Measurements from ENCODE around the gene IQSEC1. TPM values are rescaled to one million over a fixed set of nuclear protein-coding genes. Genes with fewer than 3 reads are reported as not detected.

The IQSEC1 gene
- total and polyA plus RNA-seq, 9 of the 15 experiments (the other 6 are each of a cell fraction or from before 2014, with no cell fraction given), result 0.56 to 39.0 (median 6.8) TPM

DNA sequence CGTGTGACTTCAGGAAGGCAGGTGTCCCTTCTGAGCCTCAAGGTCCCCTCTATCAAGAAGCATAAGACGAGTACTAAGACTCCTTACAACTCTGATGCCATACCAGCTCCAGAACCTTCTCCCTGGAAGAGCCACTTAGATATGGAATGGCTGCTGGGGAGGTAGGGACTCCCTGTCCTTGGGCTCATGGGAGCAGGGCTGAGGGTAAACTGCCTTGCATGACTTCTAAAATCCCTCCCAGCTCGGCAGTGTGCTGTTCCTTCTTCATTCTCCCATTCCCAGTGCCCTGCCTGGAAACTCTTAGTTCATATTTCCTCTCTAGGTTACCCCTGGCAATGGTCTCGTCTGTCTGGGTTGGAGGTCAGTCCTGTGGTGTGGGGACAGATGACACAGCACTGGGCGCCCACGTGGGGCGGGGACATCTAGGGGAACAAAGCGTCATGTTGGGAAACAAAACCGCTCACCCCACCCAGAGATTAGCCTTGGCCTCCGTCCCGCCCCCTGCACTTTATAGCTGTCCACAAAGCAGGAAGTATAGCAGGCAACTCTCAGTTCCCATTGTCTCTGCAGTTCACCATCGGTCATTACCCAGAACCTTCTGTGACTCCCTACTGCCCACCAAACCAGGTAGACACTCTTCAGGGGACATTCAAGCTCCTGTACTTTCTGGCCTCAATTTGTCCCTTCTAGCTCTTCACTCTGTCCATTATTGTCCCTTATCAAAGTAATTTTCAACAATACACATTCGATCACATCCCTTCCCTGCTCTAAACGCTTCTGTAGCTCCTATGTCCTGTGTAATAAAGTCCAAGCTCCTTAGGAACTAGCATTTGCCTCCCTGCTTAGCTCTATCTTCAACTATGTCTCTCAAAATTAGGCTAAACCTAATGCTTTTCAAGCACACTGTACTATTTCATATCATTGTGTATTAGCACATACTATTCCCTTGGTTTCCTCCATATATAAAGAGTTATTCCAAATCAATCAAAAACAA, 73.8 kb downstream of the IQSEC1 start (continued):
- TF ChIP-seq PHF20 (IDR thresholded peaks at IDR 0.05; ENCODE audit: partially characterized antibody) (no peak), ZNF224 (CRISPR knock-in tag; IDR thresholded peaks at IDR 0.05) (no peak), NFATC3 (IDR thresholded peaks at IDR 0.05) (peak; percentile 42; the same call in 1 of the 2 replicates), MCM5 (IDR thresholded peaks at IDR 0.05; ENCODE audit: low read depth) (no peak), SIRT6 (IDR thresholded peaks at IDR 0.05; ENCODE audit: low read depth, low read length) (no peak), ILF3 (IDR thresholded peaks at IDR 0.05; ENCODE audit: borderline replicate concordance) (no peak), RFX5 (IDR thresholded peaks at IDR 0.05; ENCODE audit: low read depth, low read length) (no peak), POLR2H (tag; IDR thresholded peaks at IDR 0.05; ENCODE audit: low read depth) (peak; percentile 72), DPF2 (IDR thresholded peaks at IDR 0.05) (peak; percentile 89), MYC (IDR thresholded peaks at IDR 0.05; ENCODE audit: low read depth, low read length) (peak; percentile 96), MYC (CRISPR knock-in tag; IDR thresholded peaks at IDR 0.05; ENCODE audit: borderline replicate concordance, low read depth) (no peak), SAP30 (IDR thresholded peaks at IDR 0.05; ENCODE audit: borderline replicate concordance, insufficient read depth, low read depth, low read length, poor library complexity, severe bottlenecking) (no peak)
- TF ChIP-seq, protein P1, sequence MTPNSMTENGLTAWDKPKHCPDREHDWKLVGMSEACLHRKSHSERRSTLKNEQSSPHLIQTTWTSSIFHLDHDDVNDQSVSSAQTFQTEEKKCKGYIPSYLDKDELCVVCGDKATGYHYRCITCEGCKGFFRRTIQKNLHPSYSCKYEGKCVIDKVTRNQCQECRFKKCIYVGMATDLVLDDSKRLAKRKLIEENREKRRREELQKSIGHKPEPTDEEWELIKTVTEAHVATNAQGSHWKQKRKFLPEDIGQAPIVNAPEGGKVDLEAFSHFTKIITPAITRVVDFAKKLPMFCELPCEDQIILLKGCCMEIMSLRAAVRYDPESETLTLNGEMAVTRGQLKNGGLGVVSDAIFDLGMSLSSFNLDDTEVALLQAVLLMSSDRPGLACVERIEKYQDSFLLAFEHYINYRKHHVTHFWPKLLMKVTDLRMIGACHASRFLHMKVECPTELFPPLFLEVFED (CRISPR knock-in tag; conservative IDR thresholded peaks at IDR 0.05), result peak; percentile 42; the same call in 1 of the 2 replicates
- TF ChIP-seq, protein P2, sequence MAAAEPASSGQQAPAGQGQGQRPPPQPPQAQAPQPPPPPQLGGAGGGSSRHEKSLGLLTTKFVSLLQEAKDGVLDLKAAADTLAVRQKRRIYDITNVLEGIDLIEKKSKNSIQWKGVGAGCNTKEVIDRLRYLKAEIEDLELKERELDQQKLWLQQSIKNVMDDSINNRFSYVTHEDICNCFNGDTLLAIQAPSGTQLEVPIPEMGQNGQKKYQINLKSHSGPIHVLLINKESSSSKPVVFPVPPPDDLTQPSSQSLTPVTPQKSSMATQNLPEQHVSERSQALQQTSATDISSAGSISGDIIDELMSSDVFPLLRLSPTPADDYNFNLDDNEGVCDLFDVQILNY (CRISPR knock-in tag; IDR thresholded peaks at IDR 0.05), result no peak; the same call in 1 of the 2 replicates
- TF ChIP-seq, protein P3, sequence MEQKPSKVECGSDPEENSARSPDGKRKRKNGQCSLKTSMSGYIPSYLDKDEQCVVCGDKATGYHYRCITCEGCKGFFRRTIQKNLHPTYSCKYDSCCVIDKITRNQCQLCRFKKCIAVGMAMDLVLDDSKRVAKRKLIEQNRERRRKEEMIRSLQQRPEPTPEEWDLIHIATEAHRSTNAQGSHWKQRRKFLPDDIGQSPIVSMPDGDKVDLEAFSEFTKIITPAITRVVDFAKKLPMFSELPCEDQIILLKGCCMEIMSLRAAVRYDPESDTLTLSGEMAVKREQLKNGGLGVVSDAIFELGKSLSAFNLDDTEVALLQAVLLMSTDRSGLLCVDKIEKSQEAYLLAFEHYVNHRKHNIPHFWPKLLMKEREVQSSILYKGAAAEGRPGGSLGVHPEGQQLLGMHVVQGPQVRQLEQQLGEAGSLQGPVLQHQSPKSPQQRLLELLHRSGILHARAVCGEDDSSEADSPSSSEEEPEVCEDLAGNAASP (IDR thresholded peaks at IDR 0.05), result no peak
- TF ChIP-seq, protein P4, sequence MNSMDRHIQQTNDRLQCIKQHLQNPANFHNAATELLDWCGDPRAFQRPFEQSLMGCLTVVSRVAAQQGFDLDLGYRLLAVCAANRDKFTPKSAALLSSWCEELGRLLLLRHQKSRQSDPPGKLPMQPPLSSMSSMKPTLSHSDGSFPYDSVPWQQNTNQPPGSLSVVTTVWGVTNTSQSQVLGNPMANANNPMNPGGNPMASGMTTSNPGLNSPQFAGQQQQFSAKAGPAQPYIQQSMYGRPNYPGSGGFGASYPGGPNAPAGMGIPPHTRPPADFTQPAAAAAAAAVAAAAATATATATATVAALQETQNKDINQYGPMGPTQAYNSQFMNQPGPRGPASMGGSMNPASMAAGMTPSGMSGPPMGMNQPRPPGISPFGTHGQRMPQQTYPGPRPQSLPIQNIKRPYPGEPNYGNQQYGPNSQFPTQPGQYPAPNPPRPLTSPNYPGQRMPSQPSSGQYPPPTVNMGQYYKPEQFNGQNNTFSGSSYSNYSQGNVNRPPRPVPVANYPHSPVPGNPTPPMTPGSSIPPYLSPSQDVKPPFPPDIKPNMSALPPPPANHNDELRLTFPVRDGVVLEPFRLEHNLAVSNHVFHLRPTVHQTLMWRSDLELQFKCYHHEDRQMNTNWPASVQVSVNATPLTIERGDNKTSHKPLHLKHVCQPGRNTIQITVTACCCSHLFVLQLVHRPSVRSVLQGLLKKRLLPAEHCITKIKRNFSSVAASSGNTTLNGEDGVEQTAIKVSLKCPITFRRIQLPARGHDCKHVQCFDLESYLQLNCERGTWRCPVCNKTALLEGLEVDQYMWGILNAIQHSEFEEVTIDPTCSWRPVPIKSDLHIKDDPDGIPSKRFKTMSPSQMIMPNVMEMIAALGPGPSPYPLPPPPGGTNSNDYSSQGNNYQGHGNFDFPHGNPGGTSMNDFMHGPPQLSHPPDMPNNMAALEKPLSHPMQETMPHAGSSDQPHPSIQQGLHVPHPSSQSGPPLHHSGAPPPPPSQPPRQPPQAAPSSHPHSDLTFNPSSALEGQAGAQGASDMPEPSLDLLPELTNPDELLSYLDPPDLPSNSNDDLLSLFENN (IDR thresholded peaks at IDR 0.05; ENCODE audit: low read depth in 2 of 2, low read length in 2 of 2), result 0 out of 4 replicates have a peak, but pooled peaks of 1 of the 2 experiments have one; percentile 29
- TF ChIP-seq, protein P5, sequence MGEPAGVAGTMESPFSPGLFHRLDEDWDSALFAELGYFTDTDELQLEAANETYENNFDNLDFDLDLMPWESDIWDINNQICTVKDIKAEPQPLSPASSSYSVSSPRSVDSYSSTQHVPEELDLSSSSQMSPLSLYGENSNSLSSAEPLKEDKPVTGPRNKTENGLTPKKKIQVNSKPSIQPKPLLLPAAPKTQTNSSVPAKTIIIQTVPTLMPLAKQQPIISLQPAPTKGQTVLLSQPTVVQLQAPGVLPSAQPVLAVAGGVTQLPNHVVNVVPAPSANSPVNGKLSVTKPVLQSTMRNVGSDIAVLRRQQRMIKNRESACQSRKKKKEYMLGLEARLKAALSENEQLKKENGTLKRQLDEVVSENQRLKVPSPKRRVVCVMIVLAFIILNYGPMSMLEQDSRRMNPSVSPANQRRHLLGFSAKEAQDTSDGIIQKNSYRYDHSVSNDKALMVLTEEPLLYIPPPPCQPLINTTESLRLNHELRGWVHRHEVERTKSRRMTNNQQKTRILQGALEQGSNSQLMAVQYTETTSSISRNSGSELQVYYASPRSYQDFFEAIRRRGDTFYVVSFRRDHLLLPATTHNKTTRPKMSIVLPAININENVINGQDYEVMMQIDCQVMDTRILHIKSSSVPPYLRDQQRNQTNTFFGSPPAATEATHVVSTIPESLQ (CRISPR knock-in tag; IDR thresholded peaks at IDR 0.05), result no peak; the same call in 1 of the 2 replicates
